GM18507 (cell line): ENCODE measurements around the gene OR1F1.
A peak's percentile ranks its signal among the peaks of the same experiment; 100 is the strongest.
"Not testable (repeated sequence)": the region's sequence is repeated elsewhere in the genome, so short reads cannot be mapped to it uniquely, and the experiment has no call there.

ENCODE experiments used
- DNase-seq: peaks from one replicate; pipeline ENCODE4 v3.0.0; 2011; ENCODE audit warnings: low read depth; ENCODE audit not compliant: insufficient read length; ENCODE audit errors: extremely low spot score
- FAIRE-seq: peaks from 2 replicates; lab custom pipeline; 2011; peaks lifted over from hg19 to GRCh38; lab: Jason Lieb, UNC

Gene OR1F1

GRCh38 chr16:3187798-3188674 lies at the start of gene OR1F1:
Gene OR1F1 (plus strand): TSS chr16:3188204.
- FAIRE-seq: peak; percentile 78
- DNase-seq: no peak

- no peak for DNase-seq
- no peak for FAIRE-seq
Observed at GRCh38 chr16:3138342-3138741, 49.7 kb upstream of the OR1F1 start.

- DNase-seq (no peak), FAIRE-seq (no peak)
Observed at GRCh38 chr16:3138823-3139426, 49.1 kb upstream of the OR1F1 start.

GRCh38 chr16:3139561-3139960 lies 48.4 kb upstream of the OR1F1 start:
- not testable (repeated sequence) for DNase-seq, FAIRE-seq

GRCh38 chr16:3140603-3141427 lies 47.2 kb upstream of the OR1F1 start:
- FAIRE-seq (no peak), DNase-seq (no peak)

- DNase-seq (no peak), FAIRE-seq (no peak)
Observed at GRCh38 chr16:3141781-3142311, 46.2 kb upstream of the OR1F1 start.

GRCh38 chr16:3142327-3142726 lies 45.7 kb upstream of the OR1F1 start:
- DNase-seq: no peak
- FAIRE-seq: no peak

GRCh38 chr16:3142770-3143169 lies 45.2 kb upstream of the OR1F1 start:
- DNase-seq: no peak
- no peak for FAIRE-seq

- FAIRE-seq (no peak), DNase-seq (no peak)
Observed at GRCh38 chr16:3143189-3143588, 44.8 kb upstream of the OR1F1 start.

GRCh38 chr16:3143598-3144320 lies 44.2 kb upstream of the OR1F1 start:
- FAIRE-seq (no peak), DNase-seq (no peak)

GRCh38 chr16:3144321-3144983 lies 43.6 kb upstream of the OR1F1 start:
- DNase-seq: no peak
- no peak for FAIRE-seq

- no peak for DNase-seq
- no peak for FAIRE-seq
Observed at GRCh38 chr16:3145151-3145550, 42.9 kb upstream of the OR1F1 start.

- DNase-seq (no peak), FAIRE-seq (no peak)
Observed at GRCh38 chr16:3145660-3146059, 42.3 kb upstream of the OR1F1 start.

- FAIRE-seq (no peak), DNase-seq (no peak)
Observed at GRCh38 chr16:3147046-3147756, 40.8 kb upstream of the OR1F1 start.

- no peak for FAIRE-seq
- no peak for DNase-seq
Observed at GRCh38 chr16:3147757-3148104, 40.3 kb upstream of the OR1F1 start.

- DNase-seq: no peak
Observed at GRCh38 chr16:3148256-3149192, 39.5 kb upstream of the OR1F1 start.

GRCh38 chr16:3149193-3149530 lies 38.8 kb upstream of the OR1F1 start:
- FAIRE-seq (no peak), DNase-seq (no peak)

More at GRCh38 chr16:3148256-3149192, 39.5 kb upstream of the OR1F1 start:
- FAIRE-seq: no peak
